Frontal cortex (tissue), 4 donors: ENCODE data around the gene RPA1. TPM values are rescaled to one million over a fixed set of nuclear protein-coding genes. Genes with fewer than 3 reads are reported as not detected.
A peak's percentile ranks its signal among the peaks of the same experiment; 100 is the strongest.

ENCODE experiments used
- DNase-seq, 2 donors: peaks; one replicate each; pipeline ENCODE4 v3.0.0; 2012; ENCODE audit warnings: low spot score in 2 of 2
- FAIRE-seq: peaks from 2 replicates; lab custom pipeline; 2012; peaks lifted over from hg19 to GRCh38; lab: Jason Lieb, UNC
- total RNA-seq: library from RNA; depleted of rRNA; stranded (reverse); fragments of >200 nt; gene quantifications from one replicate; pipeline ENCODE4 v1.2.3, GENCODE V29; 2014
- donor health status: control.
- donor health status: control.
- donor health status: control.

The RPA1 gene
- total RNA-seq, 1 donor from 2014 or later = 19.2 TPM

DNA sequence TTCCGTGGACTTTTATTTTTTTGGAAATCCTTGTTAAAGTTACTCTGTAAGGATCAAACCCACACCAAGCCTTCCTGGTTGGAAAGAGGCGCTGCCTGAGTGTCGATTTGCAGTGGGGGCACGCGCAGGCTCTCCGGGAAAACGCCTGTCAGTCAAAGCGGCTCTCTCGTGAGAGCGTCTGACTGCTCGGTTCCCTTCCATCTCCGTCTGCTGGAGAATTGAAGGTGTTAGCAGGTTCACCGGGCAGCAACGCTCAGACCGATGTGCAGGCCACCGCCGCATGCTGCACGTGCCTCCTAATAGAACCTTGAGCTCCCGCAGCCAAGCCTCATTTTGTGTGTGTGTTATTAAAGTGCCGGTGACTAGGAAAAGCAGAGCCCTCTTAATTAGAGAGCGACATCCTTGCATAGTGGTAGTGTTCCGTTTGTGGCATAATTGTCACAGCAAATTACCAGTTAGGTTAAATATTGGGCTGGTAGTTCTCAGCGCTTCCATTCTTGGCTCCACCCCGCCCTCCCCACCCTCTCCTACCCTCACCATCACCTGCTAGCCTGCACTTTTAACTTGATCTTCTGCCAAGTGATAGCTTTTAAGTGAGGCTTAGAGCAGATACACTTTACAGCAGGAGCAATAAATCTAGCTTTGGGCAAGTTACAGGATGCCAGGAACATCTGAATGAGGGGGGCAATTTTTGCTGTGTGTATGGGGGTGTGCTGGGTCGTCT is 75.5 kb downstream of the RPA1 start:
- FAIRE-seq (no peak), DNase-seq (no peak)

DNA sequence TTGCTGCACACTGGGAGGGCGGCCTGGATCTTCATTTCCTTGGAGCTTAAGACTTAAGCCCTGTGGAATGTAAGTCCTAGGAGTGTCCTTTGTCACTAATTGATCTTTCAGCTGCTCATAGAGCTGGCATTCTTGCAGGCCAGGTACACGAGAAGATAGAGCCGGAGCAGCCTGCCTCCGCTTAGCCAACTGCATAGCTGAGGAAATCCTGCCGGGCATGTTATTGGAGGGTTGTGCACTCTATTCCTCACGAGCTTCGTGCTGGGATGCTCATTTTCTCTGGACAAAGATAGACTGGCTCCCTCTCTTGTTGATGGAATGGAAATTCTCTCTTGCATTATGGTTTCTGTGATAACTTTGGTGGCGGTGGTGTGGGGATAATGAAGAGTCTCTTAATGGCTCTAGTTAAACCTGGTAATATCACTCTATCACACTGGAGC is 76.9 kb downstream of the RPA1 start:
- DNase-seq = no peak
- FAIRE-seq = no peak

DNA sequence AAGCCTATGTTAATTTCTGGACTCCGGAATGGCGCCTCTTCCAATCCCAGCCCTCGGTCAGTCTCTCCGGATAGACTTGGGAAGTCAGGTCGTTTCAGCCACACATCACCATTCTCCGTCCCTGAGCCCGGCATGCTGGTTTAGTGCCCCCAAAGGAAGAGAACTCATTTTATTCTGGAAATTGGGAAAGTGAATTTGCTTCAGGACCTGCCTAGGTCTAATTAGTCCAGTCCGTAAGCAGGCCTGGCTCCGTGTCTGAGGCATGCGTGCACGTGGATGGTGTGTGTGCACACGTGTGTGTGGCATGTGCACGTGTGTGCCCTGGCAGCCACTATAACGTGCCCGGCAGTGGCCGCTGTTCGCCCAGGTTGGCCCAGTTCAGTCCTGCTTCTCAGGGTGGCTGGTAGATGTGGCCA is 77.4 kb downstream of the RPA1 start:
- DNase-seq (no peak), FAIRE-seq (no peak)

DNA sequence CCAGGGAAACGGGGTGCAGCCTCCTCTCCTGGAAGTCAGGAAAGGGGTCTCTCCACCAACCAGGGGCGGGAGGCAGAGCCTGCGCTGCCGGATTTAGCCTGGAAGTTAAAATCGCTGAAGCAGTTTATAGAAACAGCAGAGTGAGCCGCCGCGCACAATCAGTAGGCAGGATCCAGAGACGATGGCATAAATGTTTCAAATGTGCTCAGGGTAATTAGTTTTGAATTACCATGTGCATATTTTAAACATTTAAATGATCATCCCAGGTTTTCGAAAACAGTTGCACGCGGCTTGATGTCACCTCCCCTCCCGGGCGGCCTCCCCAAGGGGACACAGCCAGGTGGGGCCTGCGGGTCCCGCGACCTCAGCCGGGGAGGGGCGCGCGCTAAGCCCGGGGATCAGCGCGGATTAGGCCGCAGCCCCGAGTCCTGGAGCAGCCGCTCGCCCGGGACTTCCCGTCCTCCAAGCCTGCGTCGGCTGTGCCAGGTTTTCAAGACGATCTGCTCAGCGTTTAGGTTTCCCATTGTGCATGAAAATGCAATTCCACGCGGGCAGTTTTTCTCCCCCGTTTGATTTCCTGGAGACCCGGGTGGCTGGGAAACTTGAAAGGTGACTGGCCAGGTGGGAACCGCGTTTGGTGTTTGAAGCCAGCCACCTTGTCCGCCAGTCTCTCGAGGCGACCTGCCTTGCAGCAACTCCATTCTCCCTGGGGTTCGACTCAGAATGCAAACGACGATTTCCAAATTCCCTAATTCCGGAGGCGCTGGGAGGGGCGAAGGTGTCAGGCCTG is 78.3 kb downstream of the RPA1 start:
- DNase-seq (no peak), FAIRE-seq (no peak)

DNA sequence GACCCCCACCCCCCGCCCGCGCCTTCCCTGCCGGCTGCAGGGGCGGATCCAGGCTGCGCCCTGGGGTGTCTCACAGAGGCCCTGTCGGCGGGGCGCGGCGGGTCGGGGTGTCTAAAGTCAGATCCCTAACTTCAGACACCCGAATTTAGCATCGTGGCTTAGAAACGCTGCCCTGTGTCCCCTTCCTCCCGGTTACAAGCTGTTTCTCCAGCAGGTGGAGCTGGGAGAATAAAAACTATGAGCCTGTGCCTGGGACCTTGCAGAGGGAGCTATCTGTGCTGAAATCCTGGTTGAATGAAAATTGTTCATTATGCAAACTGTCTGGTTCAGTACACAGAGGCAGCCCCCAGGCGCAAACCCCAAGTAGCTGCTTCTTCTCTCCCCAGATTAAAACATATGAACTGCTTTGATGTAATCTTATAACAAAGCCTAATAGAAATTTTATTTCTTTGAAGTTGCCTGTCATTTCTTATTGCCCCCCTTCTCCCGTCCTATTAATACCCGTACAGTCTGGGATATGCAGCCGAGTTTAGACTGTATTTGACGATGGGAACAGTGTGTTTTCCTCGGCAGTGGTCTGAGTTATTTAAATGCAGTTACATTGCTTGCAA is 79.0 kb downstream of the RPA1 start:
- DNase-seq = peak; percentile 68 to 75
- no peak for FAIRE-seq

DNA sequence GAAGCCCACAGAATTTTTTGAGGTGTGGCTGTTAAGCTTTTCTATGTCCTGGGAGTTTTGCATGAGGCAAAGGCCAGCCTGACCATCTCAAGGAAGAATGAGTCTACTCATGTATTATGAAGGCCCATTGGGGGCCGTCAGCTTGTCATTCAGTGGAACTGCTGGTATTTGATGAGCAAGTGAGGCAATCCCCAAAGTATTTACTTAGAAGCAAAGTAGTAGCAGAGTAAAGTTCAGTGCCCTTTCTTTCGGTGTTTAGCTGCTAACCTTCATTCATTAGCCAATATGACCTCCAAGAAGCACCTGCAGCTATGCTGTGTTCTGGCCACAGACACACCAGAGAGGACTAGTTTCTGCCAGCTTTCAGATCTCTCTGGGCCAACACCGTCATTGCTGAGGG is 80.2 kb downstream of the RPA1 start:
- no peak for DNase-seq
- FAIRE-seq = no peak

DNA sequence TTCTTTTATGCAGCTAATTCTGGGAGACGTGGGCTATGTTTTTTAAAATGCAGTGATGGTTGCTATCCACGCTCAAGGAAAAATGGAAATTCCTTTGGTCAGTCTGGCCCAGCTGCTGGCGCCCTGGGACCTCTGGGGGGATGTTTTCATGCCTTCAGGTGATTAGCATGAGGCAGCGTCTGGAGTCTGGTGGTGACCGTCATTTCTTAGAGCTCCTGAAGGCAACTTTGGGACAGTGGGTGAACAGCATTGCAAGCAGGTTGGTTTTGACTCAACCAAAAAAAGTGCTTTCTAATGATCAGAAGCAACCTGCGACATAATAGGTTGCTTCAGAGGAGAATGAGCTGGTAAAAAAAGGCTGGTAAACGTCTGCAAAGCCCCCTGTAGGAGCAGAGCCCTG is 82.3 kb downstream of the RPA1 start:
- DNase-seq (no peak), FAIRE-seq (no peak)

DNA sequence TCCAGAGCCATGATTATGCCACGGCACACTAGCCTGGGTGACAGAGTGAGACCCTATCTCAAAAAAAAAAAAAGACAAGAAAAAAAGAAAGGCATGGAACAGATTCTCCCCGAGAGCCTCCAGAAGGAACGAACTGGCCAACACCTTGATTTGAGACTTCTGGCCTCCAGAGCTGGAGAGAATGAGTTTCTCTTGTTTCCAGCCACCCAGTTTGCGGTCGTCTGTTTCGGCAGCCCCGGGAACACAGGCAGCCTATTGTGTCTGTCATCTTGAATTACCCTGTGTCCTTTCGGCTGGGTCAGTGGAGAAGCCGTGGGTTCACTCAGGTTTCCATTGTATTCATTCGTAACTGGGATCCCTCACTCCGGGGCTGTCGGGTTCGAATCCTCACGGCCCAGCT is 83.9 kb downstream of the RPA1 start:
- no peak for DNase-seq
- FAIRE-seq = no peak

DNA sequence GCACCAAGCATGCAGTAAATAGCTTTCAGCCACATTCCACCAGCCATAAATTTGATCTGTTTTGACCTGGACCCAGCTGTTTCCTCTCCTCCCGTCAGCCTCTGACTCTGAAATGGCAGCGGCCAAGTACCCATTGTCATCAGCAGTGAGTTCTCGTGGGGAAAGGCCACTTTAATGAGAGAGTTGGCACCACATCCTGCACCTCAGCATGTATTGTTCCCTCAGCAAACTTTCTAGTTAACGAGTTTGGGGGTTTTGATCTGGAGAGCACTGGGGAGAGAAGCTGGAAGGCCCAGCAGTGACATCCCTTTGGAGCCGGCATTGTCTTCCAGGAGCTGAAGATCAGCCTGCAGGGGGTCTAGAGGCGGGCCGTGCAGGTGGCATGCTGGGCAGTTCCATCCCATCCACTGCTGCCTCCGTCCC is 84.9 kb downstream of the RPA1 start:
- no peak for DNase-seq
- FAIRE-seq = no peak

DNA sequence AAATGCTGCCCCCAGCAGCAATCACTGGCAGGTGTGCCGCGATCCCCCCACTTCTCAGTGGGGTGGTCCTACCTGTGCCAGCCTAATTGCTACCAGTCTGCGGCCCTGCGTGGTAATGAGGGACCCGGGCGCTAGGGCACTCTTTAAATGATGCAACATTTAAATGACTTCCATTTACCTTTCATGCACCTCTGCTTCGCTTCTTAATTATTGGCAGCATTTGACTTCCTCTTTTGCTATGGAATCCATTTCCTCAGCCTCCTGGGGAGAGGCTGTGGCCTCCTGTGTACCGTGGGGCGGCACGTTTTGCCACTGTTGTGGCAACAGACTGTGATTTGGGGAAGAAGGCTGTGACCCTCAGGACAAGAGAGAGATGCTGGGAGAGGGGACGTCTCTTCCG is 86.1 kb downstream of the RPA1 start:
- no peak for DNase-seq
- FAIRE-seq = no peak

DNA sequence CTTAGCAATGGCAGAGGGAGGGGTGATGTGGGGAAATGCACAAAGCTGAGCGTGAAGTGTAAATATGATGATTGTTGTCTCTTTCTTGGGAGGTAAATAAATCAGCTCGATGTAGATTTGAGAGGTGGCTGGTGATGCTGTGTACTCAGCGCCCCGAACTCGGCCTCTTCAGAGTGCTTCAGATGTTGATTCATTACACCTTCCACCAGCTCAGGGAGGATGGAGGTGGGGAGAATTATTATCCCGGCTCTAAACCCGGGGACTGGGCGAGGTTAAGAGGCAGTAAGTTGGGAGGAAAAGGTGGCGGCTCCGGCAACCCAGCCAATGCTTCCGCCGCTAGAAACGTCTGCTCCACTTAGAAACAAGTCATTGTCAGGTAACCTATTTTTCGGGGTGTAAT is 86.5 kb downstream of the RPA1 start:
- FAIRE-seq = no peak
- DNase-seq = no peak

DNA sequence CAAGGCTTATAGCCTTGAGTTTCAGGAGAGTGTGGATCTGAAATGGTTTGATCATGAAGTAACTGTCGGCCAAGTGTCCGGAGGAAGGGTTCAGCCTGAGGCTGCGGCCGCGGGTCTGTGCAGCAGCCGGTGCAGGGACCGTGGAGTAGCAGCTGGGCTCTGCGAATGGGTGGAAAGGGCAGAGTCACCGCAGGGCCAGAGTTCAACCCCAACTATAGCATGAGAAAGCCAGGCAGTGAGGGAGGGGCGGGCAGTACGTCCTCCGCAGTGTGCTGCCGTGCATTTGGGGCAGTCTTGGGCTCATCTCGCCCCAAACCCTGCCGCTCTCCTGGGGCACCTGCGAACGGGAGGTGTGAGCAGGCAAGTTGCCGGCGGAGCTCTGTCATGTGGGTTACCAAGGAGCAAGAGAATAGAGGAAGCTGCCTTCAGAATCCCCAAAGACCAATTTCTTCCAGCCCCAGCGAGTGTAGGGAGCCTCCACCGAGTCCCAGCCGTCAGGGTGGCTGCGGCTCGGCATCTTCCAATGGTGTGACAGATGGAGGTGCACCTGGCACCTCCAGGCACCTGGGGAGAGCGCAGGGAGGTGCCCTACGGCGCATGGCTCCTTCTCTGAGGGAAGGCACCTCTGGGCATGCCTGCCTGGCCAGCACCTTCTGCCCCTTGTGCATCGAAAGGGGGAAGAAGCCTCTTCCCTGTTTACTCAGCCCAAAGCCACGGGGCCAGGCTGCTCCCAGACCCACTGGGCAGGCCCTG is 87.3 kb downstream of the RPA1 start:
- FAIRE-seq = no peak

DNA sequence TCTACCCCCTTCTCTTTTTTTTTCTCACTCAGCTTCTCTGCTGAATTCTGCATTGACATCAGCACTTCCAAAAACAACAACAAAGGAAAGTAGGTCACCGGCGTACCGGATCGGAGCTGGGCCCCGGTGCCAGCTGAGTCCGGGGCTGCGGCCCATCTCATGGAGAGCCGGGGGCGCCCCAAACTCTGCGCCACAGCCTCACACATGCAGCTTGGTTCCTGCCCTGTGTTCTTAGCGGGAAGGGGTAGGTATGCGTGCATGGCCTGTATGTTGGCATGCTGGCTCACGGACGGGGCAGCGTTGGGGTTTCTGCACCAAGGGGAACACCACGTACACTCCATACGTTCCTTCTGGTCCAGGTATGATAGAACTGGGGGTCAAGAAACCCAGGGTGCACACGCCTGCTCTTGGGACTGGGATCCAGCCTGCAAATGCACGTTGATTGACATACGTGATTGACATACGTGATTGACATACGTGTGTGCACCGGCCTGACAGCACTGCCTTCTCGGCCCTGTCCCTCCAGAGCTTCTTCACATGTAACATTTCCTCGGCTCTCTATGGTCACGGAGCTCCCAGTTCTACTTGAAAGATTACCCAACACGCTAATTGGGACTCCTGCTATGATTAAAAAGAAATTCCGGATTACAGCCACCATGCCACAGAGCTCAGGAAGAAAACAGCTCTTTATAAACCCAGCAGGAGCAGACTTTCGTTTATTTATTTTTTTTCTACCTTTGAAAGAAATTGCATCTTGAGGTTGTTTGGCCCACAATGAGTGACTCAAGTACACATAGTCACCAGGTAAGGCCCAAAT is 88.7 kb downstream of the RPA1 start:
- DNase-seq (no peak), FAIRE-seq (no peak)

More for the DNA sequence above, 87.3 kb downstream of the RPA1 start:
- DNase-seq = no peak

DNA sequence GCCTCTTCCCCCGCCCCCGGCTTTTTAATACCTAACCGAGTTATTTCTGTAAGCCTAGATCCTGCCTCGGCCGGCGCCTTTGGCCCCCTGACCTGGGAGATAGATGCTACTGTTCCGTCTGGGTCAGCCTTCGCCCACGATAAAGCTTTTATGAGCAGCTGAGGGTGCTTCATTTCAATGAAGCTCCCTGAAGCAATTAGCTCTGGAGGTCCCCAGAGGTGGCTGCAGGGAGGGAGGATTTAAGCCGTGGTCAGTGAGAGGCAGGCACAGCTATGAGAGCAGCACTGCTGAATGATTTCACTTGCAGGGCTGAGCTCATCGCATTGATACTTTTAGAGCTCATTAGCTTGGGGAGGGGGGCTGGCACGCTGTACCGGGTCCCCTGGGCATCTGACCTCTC is 89.4 kb downstream of the RPA1 start:
- DNase-seq = no peak
- FAIRE-seq = no peak

DNA sequence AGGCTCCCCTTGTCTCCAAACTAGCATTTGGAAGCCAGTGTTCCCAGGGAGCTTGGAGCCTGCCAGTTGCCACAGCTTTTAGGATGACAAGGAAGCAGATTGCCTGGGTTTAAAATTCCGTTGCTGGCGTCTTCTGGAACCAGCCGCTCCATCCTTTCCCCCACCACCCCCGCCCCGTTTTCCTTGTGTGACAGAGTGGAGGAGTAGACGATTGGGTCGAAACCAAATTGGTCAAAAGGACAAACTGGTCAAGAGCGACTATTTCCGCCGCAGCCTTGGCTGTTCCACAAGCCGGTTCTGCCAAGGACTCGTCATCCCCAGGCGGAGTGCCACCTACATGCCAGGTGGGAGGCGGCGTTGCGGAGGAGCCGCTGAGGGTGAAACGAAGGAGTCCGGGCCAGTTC is 91.1 kb downstream of the RPA1 start:
- DNase-seq (peak in 1 of 2 donors; percentile 32), FAIRE-seq (no peak)

DNA sequence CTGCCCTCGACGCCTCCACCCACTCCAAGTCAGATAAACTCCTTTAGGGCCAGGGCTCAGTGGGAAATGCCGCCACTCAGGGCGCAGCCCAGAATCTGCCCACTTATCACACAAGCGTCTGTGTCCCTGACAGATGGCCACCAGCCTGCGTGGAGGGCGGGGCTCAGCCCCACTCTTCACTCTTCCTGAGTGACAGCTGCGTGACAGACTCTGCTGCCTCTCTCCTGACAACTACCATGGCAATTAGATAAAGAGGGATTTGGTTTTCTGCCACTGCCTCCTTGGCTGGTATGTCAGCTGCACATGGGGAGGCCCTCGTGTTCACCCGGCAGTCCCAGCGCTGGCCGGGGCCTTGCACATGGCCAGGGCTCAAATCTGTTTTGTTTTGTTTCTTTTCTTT is 99.2 kb downstream of the RPA1 start:
- no peak for DNase-seq
- no peak for FAIRE-seq

DNA sequence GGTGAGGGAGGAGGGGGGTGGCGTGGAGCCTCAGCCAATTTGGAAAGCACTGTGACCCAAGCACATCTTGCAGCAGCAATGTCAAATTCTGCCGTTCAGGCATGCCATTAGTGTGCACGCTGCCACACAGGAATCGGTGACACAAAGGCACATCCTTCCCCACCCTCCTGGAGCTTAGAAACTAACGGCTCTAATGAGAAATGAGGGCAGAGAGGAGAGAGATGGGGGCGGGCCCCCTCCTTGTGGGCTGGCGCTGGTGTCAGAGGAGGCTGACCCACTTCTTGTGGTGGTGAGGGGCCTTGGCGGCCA is 100.5 kb downstream of the RPA1 start:
- DNase-seq = no peak
- no peak for FAIRE-seq

DNA sequence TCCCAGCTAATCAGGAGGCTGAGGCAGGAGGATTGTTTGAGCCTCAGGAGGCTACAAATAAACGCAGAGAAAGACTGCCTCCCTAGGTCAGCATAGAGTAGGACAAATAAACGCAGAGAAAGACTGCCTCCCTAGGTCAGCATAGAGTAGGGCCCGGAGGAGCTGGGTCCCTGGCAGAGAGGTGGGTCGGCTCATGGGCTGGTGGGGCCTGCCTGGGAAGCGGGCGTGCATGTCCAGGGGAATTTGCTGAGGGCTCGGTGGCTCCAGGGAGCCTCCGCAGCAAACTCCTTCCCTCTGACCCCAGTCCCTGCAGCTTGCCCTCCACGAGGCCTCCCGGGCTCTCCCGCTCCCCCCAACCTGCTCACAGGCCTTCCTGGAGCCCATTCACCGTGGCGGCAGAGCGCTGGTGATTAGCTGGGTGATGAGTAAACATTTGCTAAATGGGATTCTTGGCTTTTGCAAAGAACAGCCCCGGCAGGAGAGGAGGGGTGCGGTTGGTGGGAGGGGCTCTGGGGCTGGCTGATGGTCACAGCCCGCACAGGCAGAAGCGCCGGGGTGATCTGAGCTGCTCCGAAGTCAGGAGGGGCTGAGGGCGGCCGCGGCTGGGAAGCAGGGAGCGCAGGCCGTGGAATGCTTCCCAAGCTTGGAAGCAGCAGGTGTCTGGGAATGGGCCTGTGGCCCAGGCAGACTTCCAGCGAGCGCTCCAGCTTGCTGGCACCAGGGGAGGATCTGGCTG is 102.2 kb downstream of the RPA1 start:
- DNase-seq = no peak
- no peak for FAIRE-seq
